HCT116 (cell line): ENCODE measurements around the gene THSD1. TPM values are rescaled to one million over a fixed set of nuclear protein-coding genes. Genes with fewer than 3 reads are reported as not detected.

Experiments
- ATAC-seq: fragments of 200-7000 bp; cut with Tn5 transposase; 2 replicates; pipeline ENCODE4 v1.9.1; 2020; ENCODE audit warnings: mild to moderate bottlenecking, moderate library complexity
- BruUV-seq: library from RNA; stranded (reverse); fragments of 400-500 nt; replicated peaks from 2 replicates; lab custom pipeline; 2021; lab: Mats Ljungman, UMichigan
- CTCF ChIA-PET: fragments of 300-600 bp; sonication (Branson Sonifier 250); formaldehyde crosslinking; loops from one replicate; lab custom pipeline; 2021; ENCODE audit warnings: antibody characterized with exemption; lab: Charles Lee
- POLR2A ChIA-PET: fragments of 300-600, 350-600 bp; sonication (Branson Sonifier 250); formaldehyde crosslinking; loops from one replicate; lab custom pipeline; 2021; ENCODE audit warnings: antibody characterized with exemption; lab: Charles Lee
- RAD21 ChIA-PET, 2 experiments: fragments of 300-600 bp; sonication (Branson Sonifier 250); formaldehyde crosslinking; loops; one replicate each; lab custom pipeline; 2023; ENCODE audit warnings: low total read pairs in 2 of 2; ENCODE audit not compliant: uncharacterized antibody in 2 of 2, unreplicated experiment in 2 of 2, low non-redundant PET in 1 of 2; lab: Charles Lee
- DNase-seq: peaks from one replicate; pipeline ENCODE4 v3.0.0-alpha.2; 2010; ENCODE audit warnings: low read depth, low spot score
- H2AFZ ChIP-seq: fragments of 200-600 bp; shearing (Covaris generic), sonication (generic); 2 replicates; pipeline ENCODE4 v1.6.1; 2017; ENCODE audit warnings: low read depth, mixed run types, mixed read lengths, antibody characterized with exemption, low read length; ENCODE audit not compliant: poor library complexity, severe bottlenecking
- H3K27ac ChIP-seq: 2 replicates; pipeline ENCODE4 v1.5.1; 2012; ENCODE audit warnings: low read depth, low read length
- H3K27me3 ChIP-seq: fragments of 200-600 bp; sonication (generic); 2 replicates; pipeline ENCODE4 v1.6.1; 2016; ENCODE audit warnings: mixed run types, low read length, mixed read lengths; ENCODE audit not compliant: insufficient read depth
- H3K36me3 ChIP-seq, 2 experiments: fragments of 200-500 bp in 1 of 2; fragments of 200-600 bp in 1 of 2; sonication (Bioruptor generic) in 1 of 2; sonication (generic) in 1 of 2; 2 replicates each; pipeline versions ENCODE4 v1.5.1 to v1.6.1; 2014 to 2016; ENCODE audit warnings: low read length in 2 of 2, inconsistent platforms in 1 of 2, mixed read lengths in 1 of 2, mixed run types in 1 of 2; ENCODE audit not compliant: insufficient read depth in 2 of 2, control insufficient read depth in 1 of 2
- H3K4me1 ChIP-seq, 2 experiments: fragments of 200-600 bp in 1 of 2; sonication (generic) in 1 of 2; 2 replicates each; pipeline versions ENCODE4 v1.5.1 to v1.6.1; 2012 to 2017; ENCODE audit warnings: low read length in 2 of 2, inconsistent platforms in 1 of 2, mild to moderate bottlenecking in 1 of 2, mixed read lengths in 1 of 2, mixed run types in 1 of 2, moderate library complexity in 1 of 2; ENCODE audit not compliant: insufficient read depth in 2 of 2, control insufficient read depth in 1 of 2
- H3K4me2 ChIP-seq: fragments of 200-600 bp; sonication (generic); 2 replicates; pipeline ENCODE4 v1.6.1; 2017; ENCODE audit warnings: mixed run types, low read length, mixed read lengths
- H3K4me3 ChIP-seq, 2 experiments: fragments of 200-600 bp in 1 of 2; sonication (generic) in 1 of 2; replicated peaks in 1 of 2; 2 replicates each; pipeline ENCODE4 v1.5.1; 2011 to 2016; ENCODE audit warnings: low read length in 2 of 2, control low read depth in 1 of 2, low read depth in 1 of 2, mild to moderate bottlenecking in 1 of 2, mixed read lengths in 1 of 2, mixed run types in 1 of 2
- H3K79me2 ChIP-seq: fragments of 200-600 bp; sonication (generic); 2 replicates; pipeline ENCODE4 v1.6.1; 2017; ENCODE audit warnings: mild to moderate bottlenecking, mixed run types, low read length, moderate library complexity, mixed read lengths; ENCODE audit not compliant: insufficient read depth
- H3K9ac ChIP-seq: fragments of 200-600 bp; sonication (generic); 2 replicates; pipeline ENCODE4 v1.6.1; 2016; ENCODE audit warnings: low read length, mixed read lengths
- H3K9me2 ChIP-seq: fragments of 200-600 bp; sonication (generic), shearing (Covaris generic); 2 replicates; pipeline ENCODE4 v1.6.1; 2017; ENCODE audit warnings: mixed run types, mild to moderate bottlenecking, moderate library complexity; ENCODE audit not compliant: insufficient read depth
- H3K9me3 ChIP-seq, 2 experiments: fragments of 200-500 bp in 1 of 2; fragments of 200-600 bp in 1 of 2; sonication (Bioruptor generic) in 1 of 2; sonication (generic) in 1 of 2; 2 replicates each; pipeline ENCODE4 v1.6.1; 2014 to 2017; ENCODE audit warnings: low read length in 2 of 2, mixed read lengths in 2 of 2, inconsistent platforms in 1 of 2, low read depth in 1 of 2, mild to moderate bottlenecking in 1 of 2, mixed run types in 1 of 2, moderate library complexity in 1 of 2; ENCODE audit not compliant: control insufficient read depth in 1 of 2, insufficient read depth in 1 of 2
- H4K20me1 ChIP-seq: fragments of 200-600 bp; sonication (generic), shearing (Covaris generic); 2 replicates; pipeline ENCODE4 v1.6.1; 2017; ENCODE audit warnings: mixed run types, mild to moderate bottlenecking, moderate library complexity; ENCODE audit not compliant: insufficient read depth
- EZH2 ChIP-seq: fragments of 200-600 bp; sonication (generic); IDR thresholded peaks from 2 replicates; pipeline ENCODE4 v1.6.1; 2017; ENCODE audit warnings: antibody characterized with exemption, mixed run types
- JUND ChIP-seq: IDR thresholded peaks from 2 replicates; pipeline ENCODE4 v1.6.1; 2012
- MAX ChIP-seq: IDR thresholded peaks from 2 replicates; pipeline ENCODE4 v1.6.1; 2012
- POLR2A ChIP-seq: IDR thresholded peaks from 2 replicates; pipeline ENCODE4 v1.7.0; 2011; ENCODE audit warnings: borderline replicate concordance; ENCODE audit not compliant: insufficient read depth, insufficient read length; ENCODE audit errors: extremely low read depth
- RAD21 ChIP-seq: IDR thresholded peaks from 2 replicates; pipeline ENCODE4 v1.6.1; 2012; ENCODE audit warnings: low read depth, mild to moderate bottlenecking
- REST ChIP-seq: IDR thresholded peaks from 2 replicates; pipeline ENCODE4 v1.6.1; 2012; ENCODE audit warnings: low read depth
- SIN3A ChIP-seq: IDR thresholded peaks from 2 replicates; pipeline ENCODE4 v1.6.1; 2012; ENCODE audit warnings: low read depth
- SP1 ChIP-seq: IDR thresholded peaks from 2 replicates; pipeline ENCODE4 v1.6.1; 2012; ENCODE audit warnings: low read depth
- SRF ChIP-seq: IDR thresholded peaks from 2 replicates; pipeline ENCODE4 v1.6.1; 2012; ENCODE audit warnings: low read depth
- TCF7L2 ChIP-seq: IDR thresholded peaks from 2 replicates; pipeline ENCODE4 v1.7.0; 2011; ENCODE audit warnings: borderline replicate concordance, inconsistent platforms; ENCODE audit not compliant: insufficient read depth, insufficient read length; ENCODE audit errors: extremely low read depth
- ZBTB33 ChIP-seq: IDR thresholded peaks from 2 replicates; pipeline ENCODE4 v1.6.1; 2011; ENCODE audit warnings: mild to moderate bottlenecking, low read length, moderate library complexity; ENCODE audit not compliant: insufficient replicate concordance; ENCODE audit errors: extremely low read depth
- intact Hi-C: fragments of 100-400 bp; cut with micrococcal nuclease; formaldehyde crosslinking; loops from 2 replicates; pipeline ENCODE4 v1.10.0; 2022
- total RNA-seq: library from RNA; stranded (reverse); gene quantifications from one replicate; pipeline ENCODE4 v1.2.1, GENCODE V29; 2021; ENCODE audit not compliant: unreplicated experiment

THSD1 gene
- total RNA-seq, 1 experiment from 2014 or later, result 0.76 TPM

DNA sequence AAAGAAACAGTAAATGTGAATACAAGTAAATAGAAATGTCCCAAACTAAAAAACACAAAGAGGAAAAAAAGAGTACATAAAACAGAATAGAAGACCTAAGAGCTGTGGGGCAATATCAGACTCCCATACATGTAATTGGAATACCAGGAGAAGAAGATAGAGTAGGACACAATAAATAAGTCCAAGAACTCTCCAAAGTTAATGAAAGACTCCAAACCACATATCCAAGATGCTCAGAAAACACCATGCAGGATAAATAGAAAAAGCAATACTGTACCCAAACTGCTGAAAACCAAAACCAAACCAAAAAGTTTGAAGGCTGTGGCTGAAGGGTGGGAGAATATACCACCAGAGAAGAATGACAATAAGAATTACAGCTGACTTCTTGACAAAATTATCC lies 18.3 kb downstream of the THSD1 start:
- no peak overlapping the region for H3K9ac ChIP-seq
- ChIA-PET RAD21 (no interaction called here), CTCF (interaction anchor here (1.0 kb wide), 1 partner anchor 63 kb away, joined by 3 read pairs; the partner anchor contains the start of gene VPS36), POLR2A (no interaction called here)
- intact Hi-C loops, result no loop called here
- TF ChIP-seq SP1 (no peak), JUND (no peak), SRF (no peak), POLR2A (no peak), EZH2 (no peak), REST (no peak)
- H3K9me3 ChIP-seq, result no peaks in the 10 kb centered on the region
- DNase-seq (no peak), ATAC-seq (no peak)
- H4K20me1 ChIP-seq, result no peaks in the 10 kb centered on the region
- no TSS peak for BruUV-seq
- no peaks in the 10 kb centered on the region for H3K79me2 ChIP-seq
- H3K9me2 ChIP-seq, result no peaks in the 10 kb centered on the region
- H3K4me1 ChIP-seq, result no peaks in the 10 kb centered on the region
- H2AFZ ChIP-seq, result no peak overlapping the region
- no peaks in the 10 kb centered on the region for H3K27me3 ChIP-seq
- H3K36me3 ChIP-seq, result no peaks in the 10 kb centered on the region
- H3K4me3 ChIP-seq, result no peak overlapping the region
- H3K27ac ChIP-seq, result no peak overlapping the region
- H3K4me2 ChIP-seq, result no peak overlapping the region

GRCh38 chr13:52385870-52386269 lies 20.1 kb downstream of the THSD1 start:
- CTCF ChIA-PET, result no interaction called here
- Histone ChIP-seq H4K20me1 (no peaks in the 10 kb centered on the region), H3K27me3 (0 out of 2 replicates have a peak, but pooled peaks cover 3% of the 10 kb centered on the region), H3K36me3 (no peaks in the 10 kb centered on the region), H3K9me3 (no peaks in the 10 kb centered on the region), H3K27ac (no peak overlapping the region), H3K9ac (no peak overlapping the region), H3K4me3 (no peak overlapping the region), H3K4me2 (no peak overlapping the region), H3K79me2 (no peaks in the 10 kb centered on the region), H3K4me1 (no peaks in the 10 kb centered on the region), H2AFZ (no peak overlapping the region), H3K9me2 (no peaks in the 10 kb centered on the region)
- POLR2A ChIA-PET, result no interaction called here
- intact Hi-C loops, result no loop called here
- no TSS peak for BruUV-seq
- DNase-seq (no peak), ATAC-seq (no peak)
- RAD21 ChIA-PET, result no interaction called here
- TF ChIP-seq RAD21, result no peak
- TF ChIP-seq REST, result no peak
- no peak for TF ChIP-seq MAX
- no peak for TF ChIP-seq SIN3A
- no peak for TF ChIP-seq TCF7L2
- TF ChIP-seq ZBTB33, result no peak
